ENCODE measurements around the gene MAP4.

MAP4 gene

GRCh38 chr3:48026098-48026497 is 9.9 kb upstream of the MAP4 start (continued):
- TF ChIP-seq PRDM2 (tag by site-specific recombination; IDR thresholded peaks at IDR 0.05; ENCODE audit: borderline replicate concordance) (no peak), ZBTB21 (tag by site-specific recombination; IDR thresholded peaks at IDR 0.05) (no peak), ZBTB49 (tag by site-specific recombination; IDR thresholded peaks at IDR 0.05; ENCODE audit: low read depth) (no peak), ZNF707 (tag by site-specific recombination; IDR thresholded peaks at IDR 0.05) (no peak), ZNF341 (tag by site-specific recombination; IDR thresholded peaks at IDR 0.05; ENCODE audit: low read depth) (no peak), ZNF791 (tag by site-specific recombination; IDR thresholded peaks at IDR 0.05) (no peak), ZNF133 (tag by site-specific recombination; IDR thresholded peaks at IDR 0.05) (no peak), TSHZ1 (tag by site-specific recombination; IDR thresholded peaks at IDR 0.05; ENCODE audit: borderline replicate concordance) (no peak), ZNF157 (tag by site-specific recombination; IDR thresholded peaks at IDR 0.05) (no peak), ZNF473 (tag by site-specific recombination; IDR thresholded peaks at IDR 0.05) (no peak), ZBTB20 (tag by site-specific recombination; IDR thresholded peaks at IDR 0.05) (no peak), PRDM4 (tag by site-specific recombination; IDR thresholded peaks at IDR 0.05) (peak; percentile 62; the same call in 1 of the 2 replicates), ATF2 (tag by site-specific recombination; IDR thresholded peaks at IDR 0.05; ENCODE audit: low read depth) (no peak), ZNF24 (tag by site-specific recombination; IDR thresholded peaks at IDR 0.05) (no peak), OSR2 (tag by site-specific recombination; IDR thresholded peaks at IDR 0.05) (peak; percentile 15; the same call in 1 of the 2 replicates), YY1 (tag by site-specific recombination; IDR thresholded peaks at IDR 0.05) (no peak), ZNF560 (tag by site-specific recombination; IDR thresholded peaks at IDR 0.05; ENCODE audit: borderline replicate concordance) (no peak), ZNF645 (tag by site-specific recombination; IDR thresholded peaks at IDR 0.05) (no peak), KLF9 (tag by site-specific recombination; IDR thresholded peaks at IDR 0.05; ENCODE audit: low read depth) (no peak), ZNF571 (tag by site-specific recombination; IDR thresholded peaks at IDR 0.05) (no peak), ZNF335 (tag by site-specific recombination; conservative IDR thresholded peaks at IDR 0.05) (no peak), KLF16 (tag by site-specific recombination; IDR thresholded peaks at IDR 0.05) (no peak), ZNF843 (tag by site-specific recombination; IDR thresholded peaks at IDR 0.05) (0 out of 2 replicates have a peak, but pooled peaks have one; percentile 16)

Data from HEK293 (cell line).